ENCODE data around the gene WDR91.

DNA sequence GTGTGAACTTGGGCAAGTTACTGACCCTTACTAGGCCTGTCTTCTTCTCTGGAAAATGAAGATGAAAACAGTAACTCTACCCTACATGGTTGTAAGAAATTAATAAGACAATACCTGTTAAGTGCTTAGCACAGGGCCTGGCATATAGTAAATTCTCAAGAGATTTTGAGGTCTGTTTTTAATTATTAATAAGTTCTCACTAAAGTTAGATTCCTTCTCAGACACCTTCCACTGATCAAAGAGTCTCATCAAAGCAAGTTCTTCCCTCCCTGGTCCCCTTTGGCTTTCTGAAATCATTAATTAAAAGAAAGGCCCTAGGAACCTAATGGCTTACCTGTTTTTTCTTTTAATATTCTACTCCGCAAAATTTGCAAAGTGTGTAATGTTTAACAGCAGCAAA is 58.9 kb downstream of the WDR91 start:
- TF ChIP-seq POLR2A (IDR thresholded peaks at IDR 0.05; ENCODE audit: low read length) (no peak), TFCP2L1 (CRISPR knock-in tag; IDR thresholded peaks at IDR 0.05) (no peak)
- TF ChIP-seq, protein P1, sequence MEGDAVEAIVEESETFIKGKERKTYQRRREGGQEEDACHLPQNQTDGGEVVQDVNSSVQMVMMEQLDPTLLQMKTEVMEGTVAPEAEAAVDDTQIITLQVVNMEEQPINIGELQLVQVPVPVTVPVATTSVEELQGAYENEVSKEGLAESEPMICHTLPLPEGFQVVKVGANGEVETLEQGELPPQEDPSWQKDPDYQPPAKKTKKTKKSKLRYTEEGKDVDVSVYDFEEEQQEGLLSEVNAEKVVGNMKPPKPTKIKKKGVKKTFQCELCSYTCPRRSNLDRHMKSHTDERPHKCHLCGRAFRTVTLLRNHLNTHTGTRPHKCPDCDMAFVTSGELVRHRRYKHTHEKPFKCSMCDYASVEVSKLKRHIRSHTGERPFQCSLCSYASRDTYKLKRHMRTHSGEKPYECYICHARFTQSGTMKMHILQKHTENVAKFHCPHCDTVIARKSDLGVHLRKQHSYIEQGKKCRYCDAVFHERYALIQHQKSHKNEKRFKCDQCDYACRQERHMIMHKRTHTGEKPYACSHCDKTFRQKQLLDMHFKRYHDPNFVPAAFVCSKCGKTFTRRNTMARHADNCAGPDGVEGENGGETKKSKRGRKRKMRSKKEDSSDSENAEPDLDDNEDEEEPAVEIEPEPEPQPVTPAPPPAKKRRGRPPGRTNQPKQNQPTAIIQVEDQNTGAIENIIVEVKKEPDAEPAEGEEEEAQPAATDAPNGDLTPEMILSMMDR (IDR thresholded peaks at IDR 0.05), result no peak
